Measurements from ENCODE around the gene POPDC3.

GRCh38 chr6:105188251-105188650, 8.4 kb upstream of the POPDC3 start:
- TF ChIP-seq CTCF (IDR thresholded peaks at IDR 0.05) (no peak), POLR2A (IDR thresholded peaks at IDR 0.05) (no peak)

Data from lower leg skin (tissue), 3 donors.